Left colon (tissue), 2 donors: Measurements from ENCODE around the gene TRIM8. TPM values are rescaled to one million over a fixed set of nuclear protein-coding genes. Genes with fewer than 3 reads are reported as not detected.

Source experiments
- ATAC-seq: fragments of 200-7000 bp; cut with Tn5 transposase; one replicate; pipeline ENCODE4 v1.9.1; 2020; ENCODE audit warnings: mild to moderate bottlenecking, moderate library complexity
- DNase-seq, 2 donors: peaks; one replicate each; pipeline ENCODE4 v3.0.0-alpha.2; 2020
- intact Hi-C, 2 donors: fragments of 100-400 bp; cut with DNase I in 1 of 2; cut with micrococcal nuclease in 1 of 2; formaldehyde crosslinking; loops; one replicate each; pipeline versions ENCODE4 v1.11.2 to v1.14.0; 2022; cut with DNase I, micrococcal nuclease
- long read RNA-seq: library from polyadenylated mRNA; unstranded; transcript quantifications from one replicate; pipeline ENCODE4 v2.0.0, GENCODE V29; 2021
- total RNA-seq, 2 donors: library from RNA; stranded (reverse); fragmentation: NEBNext Ultra II Directional; extraction: Animal tissue kit (Norgen Biotek cat#: 25700); gene quantifications; one replicate each; pipeline ENCODE4 v1.2.1, GENCODE V29; 2021
- donor health status: DM: no; HTN: no; CAD: no.
- donor health status: DM: yes; HTN: yes; CAD: no.

Gene TRIM8, protein sequence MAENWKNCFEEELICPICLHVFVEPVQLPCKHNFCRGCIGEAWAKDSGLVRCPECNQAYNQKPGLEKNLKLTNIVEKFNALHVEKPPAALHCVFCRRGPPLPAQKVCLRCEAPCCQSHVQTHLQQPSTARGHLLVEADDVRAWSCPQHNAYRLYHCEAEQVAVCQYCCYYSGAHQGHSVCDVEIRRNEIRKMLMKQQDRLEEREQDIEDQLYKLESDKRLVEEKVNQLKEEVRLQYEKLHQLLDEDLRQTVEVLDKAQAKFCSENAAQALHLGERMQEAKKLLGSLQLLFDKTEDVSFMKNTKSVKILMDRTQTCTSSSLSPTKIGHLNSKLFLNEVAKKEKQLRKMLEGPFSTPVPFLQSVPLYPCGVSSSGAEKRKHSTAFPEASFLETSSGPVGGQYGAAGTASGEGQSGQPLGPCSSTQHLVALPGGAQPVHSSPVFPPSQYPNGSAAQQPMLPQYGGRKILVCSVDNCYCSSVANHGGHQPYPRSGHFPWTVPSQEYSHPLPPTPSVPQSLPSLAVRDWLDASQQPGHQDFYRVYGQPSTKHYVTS
- 10 to 100 TPM; 58.4 to 64.0 TPM for total RNA-seq
- long read RNA-seq, full-length matches to known transcripts = 13 of 42 reads
- long read RNA-seq, partial matches to known transcripts = 1 of 42 reads
- long read RNA-seq, other reads (novel, unspliced or antisense) = 28 of 42 reads

DNA sequence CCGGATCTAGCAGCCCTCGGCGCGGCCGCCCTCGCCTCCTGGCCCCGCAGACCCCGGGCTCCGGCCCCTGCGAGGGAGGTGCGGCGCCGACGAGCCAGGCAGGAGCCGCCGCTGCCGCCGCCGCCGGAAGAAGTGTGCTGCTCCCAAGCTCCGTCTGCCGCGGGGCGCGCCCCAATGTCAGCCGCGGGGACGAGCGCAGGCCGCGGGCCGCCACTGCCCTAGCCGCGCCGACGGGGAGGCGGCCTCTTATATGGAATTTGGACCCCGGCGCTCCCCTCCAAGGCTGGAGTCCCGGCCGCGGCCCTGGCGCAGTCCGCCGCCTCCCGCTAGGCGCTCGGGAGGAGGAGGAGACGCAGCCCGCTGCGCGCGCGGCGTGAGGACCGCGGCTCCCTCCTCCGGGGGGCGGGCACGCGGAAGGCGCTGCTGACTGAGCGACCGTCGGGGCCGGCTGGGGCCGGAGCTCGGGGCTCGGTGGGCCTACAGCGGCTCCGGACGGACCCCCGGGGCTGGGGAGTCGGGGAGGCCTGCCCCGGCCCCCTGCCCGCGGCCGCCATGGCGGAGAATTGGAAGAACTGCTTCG, at the start of gene TRIM8:
TSS of gene TRIM8 (plus strand) at position 414 of the 580 bp plus-strand sequence. CDS start at position 553, 139 bp downstream.
- peak; percentile 30 for ATAC-seq

DNA sequence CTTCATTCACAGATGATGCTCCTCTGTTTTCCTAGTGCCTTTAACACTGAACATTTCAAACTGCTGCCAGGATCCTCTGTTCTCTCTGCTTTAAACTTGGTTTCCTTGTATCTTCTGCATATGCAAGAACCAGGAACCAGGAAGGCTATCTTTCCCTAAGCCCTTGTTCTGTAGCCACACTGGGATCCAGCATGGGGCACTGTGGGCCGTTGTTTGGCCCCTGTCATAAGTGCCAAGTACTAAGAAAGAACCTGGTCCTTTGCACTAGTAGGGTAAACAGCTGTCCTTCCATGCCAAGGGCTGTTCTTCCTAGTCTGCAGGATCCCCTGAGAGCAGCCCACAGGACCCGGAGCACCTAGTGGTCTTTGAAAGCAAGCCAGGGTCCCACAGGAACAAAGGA, 49.0 kb upstream of the TRIM8 start:
- intact Hi-C loops = no loop called here
- ATAC-seq = no peak
- DNase-seq = no peak

More for the DNA sequence above, at the start of gene TRIM8:
- intact Hi-C loops = no loop called here
- DNase-seq = peak; percentile 56 to 80

DNA sequence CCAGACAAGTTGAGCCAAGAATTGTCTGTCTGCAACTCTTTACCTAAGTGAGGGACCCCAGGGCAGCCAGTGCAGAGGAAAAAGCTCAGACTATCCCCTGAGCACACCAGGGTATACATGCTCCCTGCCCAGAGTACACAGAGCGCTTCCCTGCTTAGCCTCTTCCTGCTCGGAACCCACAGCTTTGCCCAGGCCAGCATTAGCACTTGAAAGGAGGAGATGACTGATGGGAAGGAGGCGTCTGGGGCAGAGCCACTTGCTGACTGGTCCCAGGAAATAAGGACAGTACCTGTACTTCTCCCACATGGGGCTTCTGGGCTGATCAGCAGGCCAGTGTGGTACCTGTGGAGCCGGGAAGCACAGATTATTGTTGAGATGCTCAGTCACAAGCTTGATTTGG, 48.4 kb upstream of the TRIM8 start:
- ATAC-seq (no peak), DNase-seq (no peak)
- intact Hi-C loops = no loop called here

DNA sequence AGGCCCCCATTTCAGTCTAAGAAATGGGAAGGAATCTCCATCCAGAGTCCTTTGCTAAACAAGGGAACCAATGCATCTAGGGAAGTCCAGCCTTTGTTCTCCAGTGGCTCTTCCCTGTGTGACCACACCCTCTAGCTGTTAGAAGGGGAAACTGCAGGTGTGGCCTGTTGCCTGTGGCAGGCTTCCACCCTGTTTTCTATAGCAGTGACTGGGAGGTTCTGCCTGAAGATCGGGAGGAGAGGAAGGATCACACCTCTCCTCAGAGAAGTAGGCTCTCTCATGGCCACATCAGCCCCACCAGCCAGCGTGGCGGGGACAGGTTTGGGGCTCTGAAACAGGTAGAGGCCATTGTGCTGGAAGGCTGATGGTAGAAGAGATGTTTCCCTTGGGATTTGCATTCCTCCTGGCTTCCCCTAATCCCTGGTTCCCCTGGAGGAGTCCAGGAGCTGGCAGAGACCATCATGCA, 47.7 kb upstream of the TRIM8 start:
- intact Hi-C loops = no loop called here

DNA sequence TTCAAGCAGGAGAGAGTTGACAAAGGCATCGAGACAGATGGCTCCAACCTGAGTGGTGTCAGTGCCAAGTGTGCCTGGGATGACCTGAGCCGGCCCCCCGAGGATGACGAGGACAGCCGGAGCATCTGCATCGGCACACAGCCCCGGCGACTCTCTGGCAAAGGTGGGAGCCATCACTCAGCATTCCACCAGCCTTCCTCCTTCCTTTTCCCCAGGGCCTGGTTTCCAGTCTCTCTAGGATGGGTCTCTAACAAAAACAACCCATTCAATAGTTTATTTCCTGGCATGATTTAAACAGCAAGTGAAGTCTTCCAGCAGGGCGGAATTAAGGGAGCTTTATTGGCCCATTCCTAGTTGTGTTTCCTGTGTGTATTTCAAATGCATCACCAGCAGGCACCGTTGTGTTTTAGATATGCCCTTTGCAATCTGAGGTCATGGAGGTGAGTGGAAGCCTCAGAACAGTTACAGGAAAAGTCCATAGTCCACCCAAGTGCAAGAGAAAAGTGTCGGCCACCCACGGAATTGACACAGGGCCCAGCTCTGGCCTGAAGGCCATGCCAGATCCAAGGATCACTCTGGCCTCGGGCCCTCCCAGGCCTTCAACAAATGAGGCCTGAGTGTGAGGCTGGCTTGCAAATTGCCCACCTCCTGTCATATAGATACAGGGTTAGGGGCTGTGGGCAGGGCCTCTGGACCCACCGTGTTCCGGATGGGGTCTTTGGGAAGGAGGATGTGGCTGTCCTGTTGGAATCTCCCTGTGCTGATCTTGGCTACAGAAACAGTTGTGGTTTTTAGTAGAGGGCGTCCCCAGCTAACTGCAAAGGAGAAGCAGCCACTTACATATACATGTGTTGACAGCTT, 46.9 kb upstream of the TRIM8 start:
- no peak for DNase-seq
- intact Hi-C loops = no loop called here
- no peak for ATAC-seq

More for the DNA sequence above, 47.7 kb upstream of the TRIM8 start:
- ATAC-seq (peak; percentile 94), DNase-seq (peak in 1 of 2 donors; percentile 48)

DNA sequence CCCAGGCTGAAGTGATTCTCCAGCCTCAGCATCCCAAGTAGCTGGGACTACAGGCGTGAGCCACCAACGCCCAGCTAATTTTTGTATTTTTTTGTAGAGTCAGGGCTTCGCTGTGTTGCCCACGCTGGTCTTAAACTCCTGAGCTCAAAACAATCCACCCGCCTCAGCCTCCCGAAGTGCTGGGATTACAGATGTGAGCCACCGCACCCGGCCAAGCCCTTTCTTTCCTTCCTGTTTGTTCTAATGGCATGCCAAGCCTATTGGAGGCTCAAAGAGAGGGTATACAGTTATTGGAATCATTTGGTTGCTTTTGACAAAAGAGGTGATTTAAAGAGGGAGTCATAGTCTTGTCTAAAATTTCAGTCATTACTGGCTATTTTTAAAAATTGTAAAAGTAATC, 46.0 kb upstream of the TRIM8 start:
- ATAC-seq (no peak), DNase-seq (no peak)
- intact Hi-C loops = no loop called here

DNA sequence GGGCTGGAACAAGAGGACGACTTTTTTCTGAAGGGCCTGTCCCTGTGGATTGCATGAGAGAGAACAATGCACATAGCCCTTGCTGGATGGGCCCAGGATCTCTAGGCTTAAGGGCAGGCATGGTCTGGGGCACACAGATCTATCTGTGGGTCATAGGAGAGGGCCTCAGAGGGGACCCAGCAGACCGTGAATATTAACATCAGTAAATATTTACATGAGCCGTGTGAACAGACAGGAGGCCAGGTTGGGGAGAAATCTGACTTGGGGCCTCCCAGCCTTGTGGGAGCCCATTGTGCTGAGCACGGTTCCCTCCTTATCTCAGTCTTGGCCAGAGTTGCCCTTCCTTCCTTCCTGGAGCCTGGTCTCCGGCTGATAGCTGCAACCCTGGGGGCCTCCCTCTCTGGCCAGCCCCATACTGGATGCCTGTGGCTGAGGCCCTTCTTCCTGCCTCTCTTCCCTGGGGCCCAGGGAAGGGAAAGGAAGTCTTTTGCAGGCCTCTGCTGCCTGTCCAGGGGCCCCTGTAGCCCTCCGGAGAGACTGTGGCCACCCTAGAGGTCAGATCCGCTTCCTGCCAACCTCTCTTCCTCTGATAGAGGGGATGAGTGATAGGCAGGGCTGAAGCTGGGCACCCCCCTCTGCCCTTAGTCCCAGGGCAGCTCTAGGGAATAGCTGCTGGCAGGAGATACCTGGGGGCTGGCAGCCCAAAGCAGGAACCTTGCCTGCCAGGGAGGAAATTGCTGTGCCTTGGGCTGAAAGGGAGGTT, 44.5 kb upstream of the TRIM8 start:
- intact Hi-C loops = no loop called here
- DNase-seq (no peak), ATAC-seq (no peak)

DNA sequence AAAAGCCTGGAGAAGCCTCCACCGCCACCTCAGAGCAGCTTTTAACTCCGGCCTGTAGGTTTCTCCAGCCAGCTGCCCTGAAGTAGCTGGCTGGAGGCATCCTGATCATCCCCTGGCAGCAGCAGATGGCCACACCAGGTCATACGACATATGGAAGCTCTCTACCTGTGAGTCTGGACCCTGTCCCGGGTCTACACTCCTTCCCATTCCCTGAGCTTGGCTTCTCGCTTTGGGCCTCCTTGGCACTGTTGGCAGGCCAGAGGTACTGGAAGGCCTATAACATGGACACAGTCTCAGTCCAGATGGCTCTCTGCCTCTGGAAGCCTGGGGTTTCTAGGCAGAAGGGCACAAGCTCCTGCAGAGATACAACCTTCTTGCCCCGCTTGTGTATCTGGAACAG, 43.5 kb upstream of the TRIM8 start:
- DNase-seq (no peak), ATAC-seq (no peak)
- intact Hi-C loops = no loop called here

DNA sequence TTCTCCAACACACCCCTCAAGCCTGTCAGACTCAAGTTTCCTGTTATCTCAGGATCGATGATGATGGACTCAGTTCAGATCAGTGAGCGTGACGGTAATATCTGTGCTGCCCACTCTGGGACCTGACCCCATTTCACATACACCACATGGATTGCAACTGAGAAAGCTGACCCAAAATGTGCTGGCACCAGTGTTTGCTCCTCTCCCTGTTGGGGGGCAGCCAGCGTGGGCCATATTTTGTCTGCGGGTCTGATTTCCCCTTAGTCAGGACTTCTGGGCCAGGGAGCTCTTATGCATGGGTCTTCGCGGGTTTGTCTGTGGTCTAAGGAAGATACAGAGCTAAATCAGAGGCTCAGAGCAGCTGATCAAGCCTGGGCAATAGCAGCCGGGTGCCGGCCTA, 42.6 kb upstream of the TRIM8 start:
- intact Hi-C loops = no loop called here
- no peak for DNase-seq
- ATAC-seq = no peak

DNA sequence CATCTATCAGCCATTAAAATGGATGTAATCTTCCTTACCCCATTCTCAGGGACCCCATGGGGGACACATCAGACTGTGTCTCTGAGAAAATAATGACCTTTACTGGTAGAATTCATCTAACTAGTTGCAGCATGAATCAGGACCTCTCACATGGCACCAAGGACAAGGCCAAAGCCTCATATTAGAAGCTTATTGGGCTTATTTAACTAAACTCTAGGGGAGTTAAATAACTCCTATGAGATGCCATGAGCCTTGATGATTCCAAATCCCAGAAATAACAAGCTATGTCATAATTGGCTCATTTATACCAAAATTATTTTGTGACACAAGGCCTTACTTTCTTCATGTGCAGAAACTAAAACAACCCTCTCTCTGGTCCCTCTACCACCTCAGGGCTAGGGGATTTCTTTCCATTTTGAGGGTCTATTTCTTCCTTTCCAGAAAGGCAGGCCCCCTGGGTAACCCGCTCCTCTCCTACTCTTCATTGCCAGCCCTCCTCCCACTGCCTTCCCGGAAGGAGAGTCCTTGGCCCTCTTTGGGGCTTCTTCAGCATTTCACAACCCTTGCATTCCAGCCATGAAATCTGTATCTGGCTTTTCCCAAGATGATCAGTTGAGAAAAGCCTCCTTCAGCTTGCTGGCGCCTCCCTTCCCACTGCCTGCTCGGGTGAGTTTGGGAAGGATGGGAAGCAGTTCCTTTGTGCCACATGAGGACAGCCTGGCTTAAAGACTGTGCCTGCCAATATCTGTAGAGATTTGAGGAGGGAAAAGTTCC, 41.8 kb upstream of the TRIM8 start:
- no peak for DNase-seq
- no peak for ATAC-seq
- intact Hi-C loops = no loop called here

DNA sequence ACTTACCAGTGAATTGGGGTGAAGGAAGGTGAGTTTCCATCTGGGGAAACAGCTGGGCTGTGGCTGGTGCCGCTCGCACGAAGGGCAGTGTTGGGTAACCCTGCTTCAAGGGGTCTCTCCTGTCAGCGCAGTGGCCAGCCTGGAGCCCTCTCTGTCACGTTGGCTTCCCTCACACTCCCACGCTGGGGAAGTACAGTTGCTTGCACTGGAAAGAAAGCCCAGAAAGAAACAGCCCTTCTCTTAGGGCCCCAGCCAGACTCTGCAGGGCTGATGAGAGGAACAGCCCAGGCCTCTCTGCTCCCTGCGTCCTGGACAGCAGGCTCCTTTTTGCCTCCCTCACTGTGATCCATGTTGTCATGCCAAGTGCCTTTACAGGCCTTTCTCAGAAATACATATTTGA, 40.3 kb upstream of the TRIM8 start:
- ATAC-seq (no peak), DNase-seq (no peak)
- intact Hi-C loops = no loop called here

DNA sequence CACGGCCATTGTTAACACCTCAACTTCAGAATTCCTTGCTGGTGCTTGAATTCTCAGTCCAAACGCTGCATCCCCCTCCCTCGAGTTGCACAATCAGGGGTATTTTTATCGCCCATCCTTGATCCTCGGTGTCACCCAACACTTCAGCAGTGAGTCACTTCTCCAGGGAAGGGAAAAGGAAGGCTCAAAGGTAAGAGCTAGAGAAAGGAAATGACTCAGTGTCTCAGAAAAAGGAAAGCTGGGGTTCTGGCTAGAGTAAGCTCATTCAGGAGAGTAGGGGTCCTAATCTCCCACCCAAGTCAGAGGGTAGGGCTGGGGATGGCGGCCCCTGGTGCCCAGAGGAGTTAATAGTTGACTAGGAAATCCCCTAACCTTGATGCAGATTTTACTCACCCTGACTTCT, 39.8 kb upstream of the TRIM8 start:
- intact Hi-C loops = no loop called here
- ATAC-seq (no peak), DNase-seq (no peak)

DNA sequence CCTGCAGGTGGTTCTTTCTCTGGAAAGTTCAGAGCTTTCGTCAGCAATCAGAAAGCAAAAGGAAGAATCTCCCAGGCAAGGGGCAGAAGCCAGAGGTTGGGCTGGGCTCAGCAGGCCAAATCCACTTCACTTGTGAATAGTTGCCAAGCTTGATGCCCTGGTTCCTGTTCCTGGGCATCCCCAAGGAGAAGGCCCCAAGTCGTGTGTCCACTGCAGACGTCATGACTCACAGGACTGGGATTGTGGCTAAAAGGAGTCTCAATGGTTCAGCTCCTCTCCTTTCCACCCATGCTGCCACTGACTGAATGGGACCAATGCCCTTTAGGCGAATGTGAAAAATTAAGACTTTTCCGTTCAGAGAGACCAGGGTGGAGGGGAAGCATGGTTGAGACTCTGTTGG, 38.6 kb upstream of the TRIM8 start:
- intact Hi-C loops = no loop called here
- no peak for DNase-seq
- ATAC-seq = no peak

DNA sequence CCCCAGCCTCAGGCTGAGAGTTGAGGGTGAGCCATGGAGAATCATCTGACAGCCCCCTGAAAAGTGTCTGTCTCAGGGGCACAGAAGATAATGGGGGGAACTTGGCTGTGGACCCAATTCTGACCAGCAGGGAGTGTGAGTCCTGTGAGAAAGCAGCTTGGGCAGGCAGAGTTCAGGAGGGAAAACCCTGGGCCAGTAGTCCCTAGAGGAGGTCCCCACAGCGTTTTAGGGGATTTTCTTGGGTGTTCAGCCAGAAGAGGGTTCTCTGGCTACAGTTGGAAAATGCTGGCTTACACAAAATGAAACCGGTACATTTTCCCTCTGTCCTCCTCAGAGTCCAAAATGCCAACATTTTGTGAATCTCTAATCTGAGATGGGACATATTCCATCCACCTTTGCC, 35.8 kb upstream of the TRIM8 start:
- DNase-seq (no peak), ATAC-seq (no peak)
- intact Hi-C loops = no loop called here

DNA sequence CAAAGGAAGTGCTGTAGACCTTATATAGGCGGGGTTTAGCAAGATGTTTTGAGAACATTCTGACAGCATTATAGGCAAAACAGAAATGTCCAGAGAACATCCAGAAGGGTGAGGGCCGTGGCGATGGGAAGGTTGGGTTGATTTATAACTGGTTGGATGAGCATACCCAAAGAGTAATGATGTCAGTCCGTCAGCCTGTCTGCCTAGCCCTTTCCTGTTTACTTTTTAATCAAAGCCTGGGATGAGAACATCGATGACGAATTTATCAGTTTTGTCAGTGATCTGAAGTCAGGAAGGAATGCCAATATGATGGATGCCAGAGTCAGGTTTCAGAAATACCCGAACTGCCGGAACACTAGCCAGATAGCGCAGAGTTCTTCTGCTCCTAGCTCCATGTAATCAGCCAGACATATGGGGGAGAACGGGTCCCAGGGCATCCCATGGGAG, 33.8 kb upstream of the TRIM8 start:
- ATAC-seq (no peak), DNase-seq (no peak)
- intact Hi-C loops = no loop called here

DNA sequence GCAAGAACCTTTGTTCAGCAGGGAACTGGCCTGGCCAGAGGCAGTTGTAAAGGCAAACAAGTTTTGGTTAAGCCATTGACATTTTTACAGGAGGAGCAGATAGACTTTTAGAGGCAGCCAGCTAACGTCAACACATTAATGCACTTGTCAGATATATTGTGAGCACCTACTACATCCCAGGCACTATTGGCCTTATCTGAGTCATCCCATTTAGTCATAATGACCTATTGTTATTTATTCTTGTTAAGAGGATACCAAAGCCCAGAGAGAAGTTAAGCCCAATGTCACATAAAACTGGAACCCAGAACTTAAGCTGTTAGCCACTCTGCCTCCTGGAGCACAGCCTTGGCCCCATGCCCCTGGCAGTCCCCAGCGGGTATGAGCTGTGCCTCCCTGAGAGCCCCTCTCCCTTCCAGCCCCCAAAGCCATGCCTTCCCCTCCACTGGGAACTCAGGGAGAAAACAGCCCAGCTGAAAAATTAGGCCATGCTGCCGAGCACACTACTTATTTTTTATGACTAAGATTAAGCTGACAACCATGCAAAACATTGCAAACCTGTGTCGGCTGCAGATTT, 32.7 kb upstream of the TRIM8 start:
- DNase-seq = no peak
- ATAC-seq = no peak
- intact Hi-C loops = no loop called here

DNA sequence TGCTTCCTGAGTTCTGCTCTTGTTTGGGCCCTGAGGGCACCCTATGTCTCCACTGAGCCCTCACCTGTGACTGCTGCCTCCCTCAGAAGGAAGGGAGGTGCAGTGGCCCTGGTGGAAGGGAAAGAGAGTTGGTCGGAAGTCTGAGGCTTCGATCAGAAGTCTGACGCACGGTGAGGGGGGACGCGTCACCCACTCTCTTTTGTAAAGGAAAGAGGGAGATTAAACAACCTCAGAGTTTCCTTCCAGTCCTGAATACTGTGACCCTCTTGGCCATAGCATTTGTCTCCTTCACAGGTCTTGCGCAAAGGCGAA, 31.4 kb upstream of the TRIM8 start:
- no peak for DNase-seq
- intact Hi-C loops = no loop called here
- no peak for ATAC-seq

DNA sequence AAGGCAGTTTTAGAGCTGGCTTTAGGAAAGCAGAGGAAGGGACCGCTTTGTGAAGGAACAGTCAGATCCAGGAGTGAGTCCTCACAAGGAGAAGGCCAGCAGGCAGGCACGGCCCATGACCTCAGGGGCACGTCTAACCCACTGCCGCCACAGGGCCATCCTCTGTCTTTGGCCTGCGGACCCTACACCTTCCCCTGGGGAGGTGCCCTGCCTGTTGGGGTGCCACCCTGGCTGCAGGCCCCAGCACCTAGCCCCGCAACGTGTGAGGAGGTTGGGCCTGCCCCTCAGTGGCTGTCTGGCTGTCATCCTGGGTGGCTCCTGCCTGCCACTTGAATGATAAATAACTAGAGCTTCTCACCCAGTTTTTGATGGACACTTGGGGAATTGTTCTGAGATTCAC, 31.0 kb upstream of the TRIM8 start:
- DNase-seq = no peak
- no peak for ATAC-seq
- intact Hi-C loops = no loop called here
